Right lobe of liver (tissue), 4 donors: ENCODE results near the gene PTPRM.

Experiments
- POLR2A ChIP-seq: fragments of 450-650 bp; IDR thresholded peaks from one replicate; pipeline ENCODE4 v1.6.1; 2017; ENCODE audit warnings: antibody characterized with exemption, mild to moderate bottlenecking
- TF ChIP-seq, protein P1 (sequence below), 4 donors: fragments of 200-600 bp in 3 of 4; fragments of 450-650 bp in 1 of 4; IDR thresholded peaks; one replicate each; pipeline versions ENCODE4 v1.5.1 to v1.8.0; 2016 to 2022; ENCODE audit warnings: antibody characterized with exemption in 4 of 4, mild to moderate bottlenecking in 2 of 4
- donor health status: DM: no; HTN: no; CAD: no.
- donor health status: DM: no; HTN: no; CAD: no.
- donor health status: DM: no; HTN: yes; CAD: no.

GRCh38 chr18:7544686-7545085 lies 22.4 kb upstream of the PTPRM start:
- TF ChIP-seq, protein P1, sequence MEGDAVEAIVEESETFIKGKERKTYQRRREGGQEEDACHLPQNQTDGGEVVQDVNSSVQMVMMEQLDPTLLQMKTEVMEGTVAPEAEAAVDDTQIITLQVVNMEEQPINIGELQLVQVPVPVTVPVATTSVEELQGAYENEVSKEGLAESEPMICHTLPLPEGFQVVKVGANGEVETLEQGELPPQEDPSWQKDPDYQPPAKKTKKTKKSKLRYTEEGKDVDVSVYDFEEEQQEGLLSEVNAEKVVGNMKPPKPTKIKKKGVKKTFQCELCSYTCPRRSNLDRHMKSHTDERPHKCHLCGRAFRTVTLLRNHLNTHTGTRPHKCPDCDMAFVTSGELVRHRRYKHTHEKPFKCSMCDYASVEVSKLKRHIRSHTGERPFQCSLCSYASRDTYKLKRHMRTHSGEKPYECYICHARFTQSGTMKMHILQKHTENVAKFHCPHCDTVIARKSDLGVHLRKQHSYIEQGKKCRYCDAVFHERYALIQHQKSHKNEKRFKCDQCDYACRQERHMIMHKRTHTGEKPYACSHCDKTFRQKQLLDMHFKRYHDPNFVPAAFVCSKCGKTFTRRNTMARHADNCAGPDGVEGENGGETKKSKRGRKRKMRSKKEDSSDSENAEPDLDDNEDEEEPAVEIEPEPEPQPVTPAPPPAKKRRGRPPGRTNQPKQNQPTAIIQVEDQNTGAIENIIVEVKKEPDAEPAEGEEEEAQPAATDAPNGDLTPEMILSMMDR (IDR thresholded peaks at IDR 0.05): no peak
- no peak for TF ChIP-seq POLR2A
